HG03342 (cell line): ENCODE measurements around the gene TP53TG5.

ENCODE experiments used
- ATAC-seq: cut with Tn5 transposase; IDR thresholded peaks from one replicate; pipeline ENCODE4 v1.9.1; 2021; ENCODE audit warnings: mild to moderate bottlenecking, moderate library complexity; ENCODE audit not compliant: unreplicated experiment

TP53TG5 gene

GRCh38 chr20:45347936-45348778 is 30.0 kb downstream of the TP53TG5 start, which contains the start of gene SDC4:
Gene SDC4, minus strand, starts transcription at chr20:45348424. Its CDS starts 40 bp downstream, at chr20:45348384.
- no peak for ATAC-seq

GRCh38 chr20:45347297-45347935 is 30.7 kb downstream of the TP53TG5 start:
- no peak for ATAC-seq

- ATAC-seq = no peak
Observed at GRCh38 chr20:45346851-45347250, 31.3 kb downstream of the TP53TG5 start.

DNA sequence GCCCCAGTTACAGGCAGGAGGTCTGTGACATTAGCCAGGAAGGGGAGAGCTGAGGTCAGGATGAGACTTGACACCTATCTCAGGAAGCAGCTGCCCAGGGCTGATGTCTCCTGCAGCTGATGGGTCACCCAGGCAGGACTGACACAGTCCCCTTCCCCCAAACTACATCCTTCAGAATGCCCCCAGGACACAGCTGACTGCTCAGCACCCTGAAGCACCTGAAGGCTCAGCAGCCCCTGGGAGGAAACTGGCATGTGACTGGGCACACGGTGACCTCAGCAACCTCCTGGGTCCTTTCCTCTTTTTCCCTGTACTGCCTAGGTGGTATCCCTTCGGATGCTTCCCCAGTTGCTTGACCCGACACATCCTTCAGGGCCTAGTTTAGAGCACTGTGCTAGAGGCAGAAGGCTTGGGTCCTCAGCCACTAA is 31.8 kb downstream of the TP53TG5 start:
- ATAC-seq = no peak

DNA sequence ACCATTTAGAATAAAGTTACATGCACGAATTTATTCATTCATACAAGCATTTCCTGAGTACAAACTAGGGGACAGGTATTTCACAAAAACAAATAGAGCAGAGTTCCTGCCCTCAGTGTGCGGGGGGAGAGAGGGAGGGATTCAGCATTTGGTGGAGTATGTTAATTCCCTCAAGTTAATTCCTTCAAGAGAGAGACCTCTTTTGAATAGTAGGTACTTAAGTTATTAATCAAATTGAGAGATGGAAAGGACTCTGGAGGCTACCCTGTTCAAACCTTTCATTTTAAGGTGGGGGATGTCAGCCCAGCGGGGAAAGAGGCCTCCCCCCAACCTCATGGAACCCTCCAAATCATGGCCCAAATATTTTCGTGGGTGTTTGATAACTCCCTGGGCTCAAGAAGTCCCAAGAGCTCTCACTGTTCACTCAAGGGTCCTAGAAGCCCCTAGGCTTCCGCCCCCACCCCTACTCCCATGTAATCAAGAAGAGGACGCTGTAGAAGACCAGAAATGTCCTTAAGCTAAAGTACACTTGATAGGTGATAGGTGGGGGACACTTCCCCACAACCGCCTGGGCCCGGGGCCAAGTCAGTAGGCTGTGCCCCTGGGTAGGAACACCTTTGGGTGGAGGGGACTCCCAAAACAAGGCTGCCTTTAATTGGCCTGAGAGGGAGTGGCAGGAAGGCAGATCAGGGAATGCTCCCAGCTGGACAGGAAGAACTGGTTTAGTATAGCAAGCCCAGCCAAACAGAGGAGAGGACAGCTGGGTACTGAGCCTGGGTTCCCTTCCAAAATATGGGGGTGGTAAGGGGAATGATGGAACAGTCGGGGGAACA is 32.8 kb downstream of the TP53TG5 start:
- ATAC-seq = no peak

DNA sequence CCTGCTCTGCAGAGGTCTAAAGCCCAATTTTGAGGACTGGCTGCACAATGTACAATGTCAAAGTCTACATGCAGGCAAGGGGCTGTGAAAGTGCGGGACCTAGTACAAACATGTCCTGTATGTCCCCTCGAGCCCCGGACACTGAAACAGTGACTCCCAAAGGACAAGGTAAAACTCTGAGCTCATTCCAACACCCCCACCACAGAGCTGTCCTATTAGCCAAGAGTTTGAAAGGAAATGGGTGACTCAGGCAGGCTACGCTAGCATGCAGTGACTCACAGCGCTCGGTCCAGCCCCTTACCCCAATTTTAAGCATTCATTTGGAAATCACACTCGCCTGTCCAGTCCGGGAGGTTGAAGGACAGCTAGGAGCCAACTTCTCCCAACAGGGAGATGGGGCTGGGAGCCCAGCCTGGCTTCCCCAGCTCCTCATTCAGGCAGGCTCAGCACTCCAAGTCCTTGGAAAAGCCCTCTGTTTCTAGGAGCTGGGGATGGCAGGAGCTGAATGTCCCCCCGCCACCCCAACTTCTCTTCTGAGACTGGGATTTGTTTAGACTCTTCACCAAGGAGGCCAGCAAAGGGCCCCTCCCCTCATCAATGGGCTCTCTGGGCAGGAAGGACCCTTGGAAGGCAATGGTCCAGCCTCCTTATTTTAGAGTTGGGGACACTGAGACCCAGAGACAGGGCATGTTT is 33.8 kb downstream of the TP53TG5 start:
- no peak for ATAC-seq

GRCh38 chr20:45343532-45344167 is 34.5 kb downstream of the TP53TG5 start:
- ATAC-seq = no peak

DNA sequence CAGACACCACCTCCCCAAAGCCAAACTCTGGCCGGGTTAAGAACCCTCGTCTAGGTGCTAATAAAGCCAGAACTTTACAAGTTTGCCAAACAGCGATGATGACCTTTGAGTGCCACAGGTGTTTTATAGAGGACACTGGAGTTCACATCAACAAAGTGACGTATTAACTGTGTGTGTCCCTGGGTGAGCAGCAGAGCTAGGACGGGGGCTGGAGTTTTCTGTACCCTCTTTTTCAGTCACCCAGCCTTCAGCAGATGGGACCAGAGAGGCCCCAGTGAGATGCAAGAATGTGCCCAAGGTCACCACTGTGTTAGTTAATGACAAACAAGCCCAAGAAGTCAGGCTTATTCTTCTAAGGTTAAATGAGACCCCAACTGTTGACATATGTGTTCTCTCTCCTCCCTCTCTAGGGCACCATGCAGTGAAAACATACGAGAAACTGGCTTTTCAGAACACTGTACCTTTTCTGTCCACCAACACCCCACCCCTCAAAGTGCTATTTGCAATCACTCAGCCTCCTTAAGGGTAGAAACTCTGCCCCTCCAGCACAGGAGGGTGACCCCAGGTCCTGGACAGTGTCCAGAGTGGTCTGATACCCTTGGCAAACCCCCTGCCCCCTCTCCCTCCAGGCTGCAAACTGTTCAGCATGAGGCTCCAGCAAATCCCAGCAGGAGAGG is 35.1 kb downstream of the TP53TG5 start:
- no peak for ATAC-seq

DNA sequence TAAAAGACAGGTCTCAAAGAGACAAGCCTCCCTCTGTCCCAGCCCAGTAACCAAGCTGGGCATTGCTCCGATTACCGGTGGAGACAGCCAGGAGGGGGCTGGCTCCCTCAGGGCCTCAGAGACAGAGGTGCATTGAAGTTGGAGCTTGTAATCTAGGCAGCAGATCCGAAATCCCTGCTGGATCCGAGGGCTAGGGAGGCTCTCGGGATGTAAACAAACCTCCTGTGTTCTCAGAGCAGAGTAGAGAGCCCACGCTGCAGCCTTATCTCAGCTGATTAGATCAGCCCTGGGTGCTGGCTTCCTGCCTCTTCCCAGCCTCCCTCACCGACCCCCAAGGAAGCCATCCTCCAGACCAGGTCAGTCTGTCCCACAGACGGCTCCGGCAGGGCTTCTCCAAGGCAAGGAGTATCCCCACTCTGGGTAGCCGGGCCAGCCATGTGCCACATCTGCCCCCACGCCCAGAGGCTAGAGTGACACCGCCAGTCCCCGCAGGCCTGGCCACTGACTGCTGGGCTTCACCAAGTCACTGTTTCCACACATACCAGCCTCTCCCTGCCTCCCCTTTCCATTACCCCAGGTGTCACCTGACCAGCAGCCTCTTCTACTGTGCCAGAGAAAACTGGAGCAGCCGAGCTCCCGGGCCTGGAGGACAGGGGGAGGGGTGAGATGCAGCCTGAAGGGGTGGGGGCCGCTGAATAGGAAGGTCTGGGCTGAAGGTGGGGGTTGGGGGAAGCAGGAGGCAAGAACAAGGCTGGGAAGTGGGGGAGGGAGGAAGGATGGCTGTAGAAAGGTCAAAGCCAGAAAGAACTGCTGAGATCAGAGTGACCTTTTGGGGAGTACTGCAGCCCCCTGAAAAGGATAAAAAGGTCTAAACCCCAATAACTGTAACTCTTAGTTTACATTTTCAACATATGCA is 35.9 kb downstream of the TP53TG5 start:
- no peak for ATAC-seq

DNA sequence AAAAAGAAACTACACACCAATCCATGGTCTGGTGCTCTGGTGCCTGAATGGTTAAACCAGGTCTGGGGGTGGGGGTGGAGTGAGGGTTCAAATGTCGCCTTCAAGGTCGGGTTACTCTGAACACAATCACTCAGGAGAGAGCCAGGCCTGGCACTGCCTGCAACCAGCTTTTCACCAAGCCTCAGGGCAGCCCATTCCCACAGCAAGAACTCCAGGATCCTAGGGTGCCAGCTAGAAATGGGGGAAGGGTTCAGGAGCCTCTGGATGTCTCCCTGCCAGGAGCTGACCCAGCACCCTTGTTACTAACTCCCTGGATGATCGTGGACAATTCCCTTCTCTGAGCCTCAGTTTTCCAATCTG is 36.6 kb downstream of the TP53TG5 start:
- no peak for ATAC-seq

DNA sequence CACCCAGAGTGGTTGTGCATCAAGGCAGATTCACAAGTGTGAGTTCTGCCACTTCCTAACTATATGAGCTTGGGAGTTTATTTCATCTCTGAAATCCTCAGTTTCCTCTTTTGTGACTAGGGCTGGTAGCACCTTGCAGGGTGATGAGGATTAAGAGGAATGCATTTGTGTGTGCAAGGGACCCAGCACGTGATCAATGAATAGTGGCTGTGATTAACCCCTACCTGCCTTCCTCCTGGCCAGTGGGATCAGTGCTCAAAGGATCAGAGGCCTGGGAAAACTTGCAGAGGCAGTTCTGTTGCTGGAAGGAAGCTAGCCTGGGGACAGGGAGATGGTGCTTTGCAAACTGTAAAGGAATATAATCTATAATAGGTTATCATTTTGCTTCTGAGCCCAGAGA is 37.2 kb downstream of the TP53TG5 start:
- no peak for ATAC-seq

DNA sequence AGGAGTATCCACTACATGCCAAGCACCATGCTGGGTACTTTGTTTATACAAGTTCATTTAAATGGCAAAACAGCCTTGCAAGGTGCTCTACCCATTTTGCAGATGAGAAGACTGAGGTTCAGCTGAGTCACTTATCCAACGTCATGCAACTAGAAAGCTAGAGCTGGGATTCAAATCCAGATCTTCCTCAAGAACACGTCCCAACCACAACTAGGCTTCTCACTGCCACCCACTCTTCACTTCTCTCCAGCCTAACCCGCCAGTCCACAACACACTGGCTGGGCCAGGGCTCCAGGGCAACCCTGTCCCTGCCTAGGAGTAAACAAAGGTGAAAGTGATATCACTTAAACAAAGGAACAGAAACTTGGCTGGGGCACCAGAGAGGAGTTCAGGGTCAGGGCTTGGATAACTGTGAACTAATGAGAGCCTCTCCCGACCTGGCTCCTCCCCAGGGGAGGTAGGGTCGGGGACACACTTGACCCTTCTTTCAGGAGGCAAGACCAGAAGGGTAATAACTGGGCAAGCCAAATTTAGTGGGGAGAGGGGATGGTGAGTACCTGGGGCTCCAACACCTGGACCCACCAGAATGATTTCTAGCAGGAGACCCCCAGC is 37.8 kb downstream of the TP53TG5 start:
- ATAC-seq = no peak

DNA sequence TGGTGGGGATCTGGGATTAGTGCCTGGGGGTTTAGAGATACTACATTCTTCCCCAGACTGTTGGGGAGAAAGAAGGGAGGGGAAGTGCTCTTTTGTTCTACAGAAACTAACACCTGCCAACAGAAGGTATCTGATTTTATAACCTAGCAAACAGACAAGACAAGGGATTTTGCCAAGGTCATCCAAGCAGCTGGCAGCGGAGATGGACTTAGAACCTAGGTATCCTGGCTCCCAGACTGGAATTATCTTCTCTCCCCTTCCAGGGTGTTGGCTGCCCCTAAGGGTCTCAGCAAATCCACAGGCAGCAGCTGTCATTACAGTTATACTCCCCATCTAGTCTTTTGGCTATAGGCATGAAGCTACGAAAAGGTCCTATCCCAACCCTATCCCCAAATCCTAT is 38.3 kb downstream of the TP53TG5 start:
- no peak for ATAC-seq

DNA sequence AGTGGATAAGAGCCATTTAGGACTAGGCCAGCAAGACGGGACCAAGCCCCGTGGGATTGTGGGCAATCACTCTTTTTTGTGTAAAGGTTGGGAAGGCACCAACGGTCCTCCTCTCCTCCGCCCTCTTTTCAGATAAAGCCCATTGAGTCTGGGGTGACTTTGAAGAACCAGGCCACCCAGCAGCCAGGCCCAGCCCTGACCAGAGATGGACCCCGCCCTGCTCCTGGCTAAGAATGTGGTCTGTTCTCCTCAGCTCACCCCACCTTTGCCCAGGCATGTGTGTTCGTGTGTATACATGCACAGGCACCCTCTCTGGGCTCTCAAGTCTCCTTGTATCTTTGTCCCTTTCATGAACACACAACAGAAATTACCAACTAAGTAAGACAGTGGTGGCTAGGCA is 39.0 kb downstream of the TP53TG5 start:
- no peak for ATAC-seq

- ATAC-seq = no peak
Observed at GRCh38 chr20:45338121-45339030, 39.7 kb downstream of the TP53TG5 start.

DNA sequence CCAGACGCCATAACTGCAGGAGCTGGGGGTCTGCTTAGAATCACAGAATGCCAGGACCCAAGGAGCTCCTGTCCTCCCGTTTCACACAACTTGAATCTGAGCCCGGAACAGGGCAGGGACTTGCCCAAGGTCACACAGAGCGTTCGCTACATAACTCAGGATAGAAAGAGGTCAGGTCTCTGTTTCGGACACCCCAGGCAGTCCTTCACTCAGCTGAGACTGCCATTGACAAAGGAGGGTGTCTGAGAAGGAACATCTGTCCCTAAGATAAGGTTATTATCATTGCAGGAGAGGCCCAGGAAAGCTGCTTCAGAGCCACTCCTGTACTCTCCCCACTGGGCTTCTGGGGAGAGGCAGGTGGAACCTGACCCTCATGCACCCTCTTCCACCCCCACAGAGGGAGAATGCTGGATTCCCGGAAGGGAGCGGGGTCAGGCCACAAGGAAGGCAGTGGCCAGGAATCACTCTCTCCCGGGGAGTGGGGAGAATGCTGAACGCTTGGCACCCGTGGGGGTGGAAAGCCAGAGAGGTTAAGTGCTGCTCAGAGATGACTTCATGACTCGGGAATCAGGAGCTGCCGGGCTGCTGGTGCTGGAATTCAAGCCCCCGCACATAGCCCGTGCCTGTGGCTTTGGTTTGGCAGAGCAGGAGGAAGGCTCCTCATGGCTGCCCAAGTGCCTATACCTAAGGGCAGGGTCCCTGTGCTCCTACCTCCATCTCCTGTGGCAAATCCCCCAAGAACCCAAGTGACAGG is 40.6 kb downstream of the TP53TG5 start:
- no peak for ATAC-seq
